ENCODE measurements around the gene ARHGAP1. TPM values are rescaled to one million over a fixed set of nuclear protein-coding genes. Genes with fewer than 3 reads are reported as not detected.

Gene ARHGAP1
- total and polyA plus RNA-seq, 2 of the 13 experiments (the other 11 are each of a cell fraction or from before 2014, with no cell fraction given) = 18.6 to 30.3 TPM

GRCh38 chr11:46695345-46696211, 4.8 kb downstream of the ARHGAP1 start (continued):
- TF ChIP-seq, protein P1, sequence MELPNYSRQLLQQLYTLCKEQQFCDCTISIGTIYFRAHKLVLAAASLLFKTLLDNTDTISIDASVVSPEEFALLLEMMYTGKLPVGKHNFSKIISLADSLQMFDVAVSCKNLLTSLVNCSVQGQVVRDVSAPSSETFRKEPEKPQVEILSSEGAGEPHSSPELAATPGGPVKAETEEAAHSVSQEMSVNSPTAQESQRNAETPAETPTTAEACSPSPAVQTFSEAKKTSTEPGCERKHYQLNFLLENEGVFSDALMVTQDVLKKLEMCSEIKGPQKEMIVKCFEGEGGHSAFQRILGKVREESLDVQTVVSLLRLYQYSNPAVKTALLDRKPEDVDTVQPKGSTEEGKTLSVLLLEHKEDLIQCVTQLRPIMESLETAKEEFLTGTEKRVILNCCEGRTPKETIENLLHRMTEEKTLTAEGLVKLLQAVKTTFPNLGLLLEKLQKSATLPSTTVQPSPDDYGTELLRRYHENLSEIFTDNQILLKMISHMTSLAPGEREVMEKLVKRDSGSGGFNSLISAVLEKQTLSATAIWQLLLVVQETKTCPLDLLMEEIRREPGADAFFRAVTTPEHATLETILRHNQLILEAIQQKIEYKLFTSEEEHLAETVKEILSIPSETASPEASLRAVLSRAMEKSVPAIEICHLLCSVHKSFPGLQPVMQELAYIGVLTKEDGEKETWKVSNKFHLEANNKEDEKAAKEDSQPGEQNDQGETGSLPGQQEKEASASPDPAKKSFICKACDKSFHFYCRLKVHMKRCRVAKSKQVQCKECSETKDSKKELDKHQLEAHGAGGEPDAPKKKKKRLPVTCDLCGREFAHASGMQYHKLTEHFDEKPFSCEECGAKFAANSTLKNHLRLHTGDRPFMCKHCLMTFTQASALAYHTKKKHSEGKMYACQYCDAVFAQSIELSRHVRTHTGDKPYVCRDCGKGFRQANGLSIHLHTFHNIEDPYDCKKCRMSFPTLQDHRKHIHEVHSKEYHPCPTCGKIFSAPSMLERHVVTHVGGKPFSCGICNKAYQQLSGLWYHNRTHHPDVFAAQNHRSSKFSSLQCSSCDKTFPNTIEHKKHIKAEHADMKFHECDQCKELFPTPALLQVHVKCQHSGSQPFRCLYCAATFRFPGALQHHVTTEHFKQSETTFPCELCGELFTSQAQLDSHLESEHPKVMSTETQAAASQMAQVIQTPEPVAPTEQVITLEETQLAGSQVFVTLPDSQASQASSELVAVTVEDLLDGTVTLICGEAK (IDR thresholded peaks at IDR 0.05) = no peak
- TF ChIP-seq, protein P1 (CRISPR knock-in tag; IDR thresholded peaks at IDR 0.05) = peak; percentile 86
- TF ChIP-seq ZNF253 (CRISPR knock-in tag; IDR thresholded peaks at IDR 0.05; ENCODE audit: borderline replicate concordance) (peak; percentile 77; the same call in 1 of the 2 replicates), CENPX (CRISPR knock-in tag; IDR thresholded peaks at IDR 0.05) (no peak), DNMT3B (CRISPR knock-in tag; conservative IDR thresholded peaks at IDR 0.05) (peak; percentile 75; the same call in 1 of the 2 replicates), ZNF331 (CRISPR knock-in tag; IDR thresholded peaks at IDR 0.05) (peak; percentile 77; the same call in 1 of the 2 replicates), AGO1 (IDR thresholded peaks at IDR 0.05; ENCODE audit: low read depth, low read length, poor library complexity, severe bottlenecking) (no peak), ZBTB42 (CRISPR knock-in tag; IDR thresholded peaks at IDR 0.05) (0 out of 2 replicates have a peak, but pooled peaks have one; percentile 63), ZFP41 (CRISPR knock-in tag; IDR thresholded peaks at IDR 0.05; ENCODE audit: borderline replicate concordance) (peak; percentile 75; the same call in 1 of the 2 replicates), IKZF4 (CRISPR knock-in tag; IDR thresholded peaks at IDR 0.05; ENCODE audit: borderline replicate concordance, low read depth, not compliant biosample characterization) (peak; percentile 42), IRF9 (CRISPR knock-in tag; IDR thresholded peaks at IDR 0.05; ENCODE audit: borderline replicate concordance) (peak; percentile 38; the same call in 1 of the 2 replicates), JUND (CRISPR knock-in tag; IDR thresholded peaks at IDR 0.05) (no peak)
- TF ChIP-seq, protein P2, sequence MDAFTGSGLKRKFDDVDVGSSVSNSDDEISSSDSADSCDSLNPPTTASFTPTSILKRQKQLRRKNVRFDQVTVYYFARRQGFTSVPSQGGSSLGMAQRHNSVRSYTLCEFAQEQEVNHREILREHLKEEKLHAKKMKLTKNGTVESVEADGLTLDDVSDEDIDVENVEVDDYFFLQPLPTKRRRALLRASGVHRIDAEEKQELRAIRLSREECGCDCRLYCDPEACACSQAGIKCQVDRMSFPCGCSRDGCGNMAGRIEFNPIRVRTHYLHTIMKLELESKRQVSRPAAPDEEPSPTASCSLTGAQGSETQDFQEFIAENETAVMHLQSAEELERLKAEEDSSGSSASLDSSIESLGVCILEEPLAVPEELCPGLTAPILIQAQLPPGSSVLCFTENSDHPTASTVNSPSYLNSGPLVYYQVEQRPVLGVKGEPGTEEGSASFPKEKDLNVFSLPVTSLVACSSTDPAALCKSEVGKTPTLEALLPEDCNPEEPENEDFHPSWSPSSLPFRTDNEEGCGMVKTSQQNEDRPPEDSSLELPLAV (CRISPR knock-in tag; conservative IDR thresholded peaks at IDR 0.05; ENCODE audit: low read depth) = no peak
- TF ChIP-seq, protein P3, sequence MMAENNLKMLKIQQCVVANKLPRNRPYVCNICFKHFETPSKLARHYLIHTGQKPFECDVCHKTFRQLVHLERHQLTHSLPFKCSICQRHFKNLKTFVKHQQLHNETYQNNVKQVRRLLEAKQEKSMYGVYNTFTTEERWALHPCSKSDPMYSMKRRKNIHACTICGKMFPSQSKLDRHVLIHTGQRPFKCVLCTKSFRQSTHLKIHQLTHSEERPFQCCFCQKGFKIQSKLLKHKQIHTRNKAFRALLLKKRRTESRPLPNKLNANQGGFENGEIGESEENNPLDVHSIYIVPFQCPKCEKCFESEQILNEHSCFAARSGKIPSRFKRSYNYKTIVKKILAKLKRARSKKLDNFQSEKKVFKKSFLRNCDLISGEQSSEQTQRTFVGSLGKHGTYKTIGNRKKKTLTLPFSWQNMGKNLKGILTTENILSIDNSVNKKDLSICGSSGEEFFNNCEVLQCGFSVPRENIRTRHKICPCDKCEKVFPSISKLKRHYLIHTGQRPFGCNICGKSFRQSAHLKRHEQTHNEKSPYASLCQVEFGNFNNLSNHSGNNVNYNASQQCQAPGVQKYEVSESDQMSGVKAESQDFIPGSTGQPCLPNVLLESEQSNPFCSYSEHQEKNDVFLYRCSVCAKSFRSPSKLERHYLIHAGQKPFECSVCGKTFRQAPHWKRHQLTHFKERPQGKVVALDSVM (CRISPR knock-in tag; IDR thresholded peaks at IDR 0.05) = no peak

Measured in HepG2 (cell line).